ENCODE data around the gene PCYT1B. TPM values are rescaled to one million over a fixed set of nuclear protein-coding genes. Genes with fewer than 3 reads are reported as not detected.

PCYT1B gene
- total RNA-seq, 1 donor from 2014 or later: 39.1 TPM

- peaks cover 26% of the 10 kb centered on the region for H3K36me3 Mint-ChIP-seq
- Histone ChIP-seq H2AFZ (replicated peaks) (no peak overlapping the region), H3K4me2 (no peak overlapping the region), H3K79me2 (ENCODE audit: low read depth) (no peaks in the 10 kb centered on the region), H3K9ac (no peak overlapping the region), H3K4me1 (no peaks in the 10 kb centered on the region), H4K20me1 (ENCODE audit: low read depth) (no peaks in the 10 kb centered on the region), H3F3A (ENCODE audit: low read depth) (no peaks in the 10 kb centered on the region), H3K27ac (no peak overlapping the region), H3K36me3 (no peaks in the 10 kb centered on the region), H3K9me3 (ENCODE audit: low read depth) (no peaks in the 10 kb centered on the region), H3K4me3 (no peak overlapping the region), H3K27me3 (no peaks in the 10 kb centered on the region)
- H3K4me1 Mint-ChIP-seq: no peaks in the 10 kb centered on the region
- no peak for DNase-seq (ENCODE audit: low spot score)
- H3K27ac Mint-ChIP-seq: no peak overlapping the region
- H3K4me3 Mint-ChIP-seq: no peak overlapping the region
- no peaks in the 10 kb centered on the region for H3K27me3 Mint-ChIP-seq (ENCODE audit: insufficient read depth, low read depth)
- no peaks in the 10 kb centered on the region for H3K9me3 Mint-ChIP-seq
- no peak for TF ChIP-seq EZH2 (IDR thresholded peaks at IDR 0.05)
- TF ChIP-seq CTCF (IDR thresholded peaks at IDR 0.05): no peak
- no peak for TF ChIP-seq EZH2phosphoT487 (IDR thresholded peaks at IDR 0.05)
These were observed 138.8 kb downstream of the PCYT1B start for GRCh38 chrX:24508375-24508774.

Small RNA genes lying within 50 kb of the gene (small RNA-seq; reads per million reads assigned to genes)
- not detected for gene SNRPEP9

Other genes starting within 250 kb of the PCYT1B start
- gene PDK3, start 182.1 kb downstream of the PCYT1B start, total RNA-seq (ENCODE audit: low replicate concordance): 50.3 and 100 TPM in 2 replicates
- 67.7 and 80.4 TPM in 2 replicates for gene POLA1, start 46.6 kb upstream of the PCYT1B start, total RNA-seq (ENCODE audit: low replicate concordance)